Stimulated activated CD4-positive, alpha-beta T cell treated with anti-CD3 and anti-CD28 coated beads, Interleukin-1b, Interleukin-23, amount 100 ng/mL, for 48 hours (primary cell): ENCODE results near the gene RARA.
A peak's percentile ranks its signal among the peaks of the same experiment; 100 is the strongest.
"Not testable (repeated sequence)": the region's sequence is repeated elsewhere in the genome, so short reads cannot be mapped to it uniquely, and the experiment has no call there.

Experiments used
- DNase-seq: peaks from one replicate; pipeline ENCODE4 v3.0.0-alpha.2; 2020

RARA gene

DNA sequence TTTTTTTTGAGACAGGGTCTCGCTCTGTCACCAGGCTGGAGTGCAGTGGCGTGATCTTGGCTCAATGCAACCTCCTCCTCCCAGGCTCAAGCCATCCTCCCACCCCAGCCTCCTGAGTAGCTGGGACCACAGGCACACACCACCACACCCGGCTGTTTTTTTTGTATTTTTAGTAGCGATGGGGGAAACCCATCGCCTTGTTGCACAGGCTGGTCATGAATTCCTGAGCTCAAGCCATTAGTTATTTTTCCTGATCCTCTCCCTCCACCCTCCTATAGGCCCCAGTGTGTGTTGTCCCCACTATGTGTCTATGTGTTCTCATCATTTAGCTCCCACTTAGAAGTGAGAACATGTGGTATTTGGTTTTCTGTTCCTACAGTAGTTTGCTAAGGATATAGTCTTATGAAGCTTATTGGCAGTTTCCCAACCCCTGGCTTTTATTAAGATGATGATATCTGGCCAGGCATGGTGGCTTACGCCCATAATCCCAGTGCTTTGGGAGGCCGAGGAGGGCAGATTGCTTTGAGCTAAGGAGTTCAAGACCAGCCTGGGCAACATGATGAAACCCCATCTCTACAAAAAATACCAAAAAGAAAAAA, 9.7 kb upstream of the RARA start:
- DNase-seq: not testable (repeated sequence)

DNA sequence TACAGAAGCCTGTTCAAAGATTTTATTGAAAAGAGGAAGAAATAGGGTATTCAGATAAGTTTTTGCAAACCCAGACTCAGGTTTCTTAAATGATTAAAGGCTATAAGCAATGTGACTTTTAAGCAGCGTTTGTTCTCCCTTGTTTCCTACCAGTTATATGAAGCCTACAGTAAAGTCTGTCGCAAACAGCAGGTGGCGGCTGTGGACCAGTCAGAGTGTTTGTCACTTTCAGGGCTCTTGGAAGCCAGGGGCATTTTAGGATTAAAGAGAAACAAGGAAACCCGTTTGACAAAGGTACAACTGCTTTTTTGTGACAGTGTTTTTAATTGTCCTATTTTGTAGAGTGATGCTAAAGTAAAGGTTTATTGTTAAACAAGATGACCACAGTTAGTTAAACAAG, 7.7 kb upstream of the RARA start:
- no peak for DNase-seq

DNA sequence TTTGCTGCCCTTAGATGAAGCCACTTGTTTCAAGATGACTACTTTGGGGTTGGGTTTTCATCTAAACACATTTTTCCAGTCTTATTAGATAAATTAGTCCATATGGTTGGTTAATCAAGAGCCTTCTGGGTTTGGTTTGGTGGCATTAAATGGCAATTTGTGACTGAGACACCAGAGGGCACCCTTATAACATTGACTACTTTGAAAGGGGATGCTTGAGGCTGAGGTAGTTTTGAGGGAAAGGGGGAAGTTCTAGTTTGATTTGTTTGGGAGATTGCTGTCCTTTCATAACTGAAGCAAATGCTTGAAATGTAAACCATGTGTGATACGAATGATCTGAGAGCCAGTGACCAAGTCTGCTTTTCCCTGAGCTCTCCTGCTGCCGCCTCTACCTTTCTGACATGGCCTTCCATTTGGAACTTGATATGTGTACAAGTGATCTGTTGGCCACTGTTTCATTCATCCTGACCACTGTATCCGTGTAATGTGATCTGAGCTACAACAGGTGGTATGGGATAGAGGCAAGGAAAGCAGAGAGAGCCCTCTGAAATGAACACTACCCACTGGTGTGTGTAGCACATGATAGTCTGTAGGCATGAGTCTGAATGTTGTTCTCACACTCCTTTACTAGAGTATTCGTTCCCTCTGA, 5.8 kb upstream of the RARA start:
- DNase-seq: no peak

DNA sequence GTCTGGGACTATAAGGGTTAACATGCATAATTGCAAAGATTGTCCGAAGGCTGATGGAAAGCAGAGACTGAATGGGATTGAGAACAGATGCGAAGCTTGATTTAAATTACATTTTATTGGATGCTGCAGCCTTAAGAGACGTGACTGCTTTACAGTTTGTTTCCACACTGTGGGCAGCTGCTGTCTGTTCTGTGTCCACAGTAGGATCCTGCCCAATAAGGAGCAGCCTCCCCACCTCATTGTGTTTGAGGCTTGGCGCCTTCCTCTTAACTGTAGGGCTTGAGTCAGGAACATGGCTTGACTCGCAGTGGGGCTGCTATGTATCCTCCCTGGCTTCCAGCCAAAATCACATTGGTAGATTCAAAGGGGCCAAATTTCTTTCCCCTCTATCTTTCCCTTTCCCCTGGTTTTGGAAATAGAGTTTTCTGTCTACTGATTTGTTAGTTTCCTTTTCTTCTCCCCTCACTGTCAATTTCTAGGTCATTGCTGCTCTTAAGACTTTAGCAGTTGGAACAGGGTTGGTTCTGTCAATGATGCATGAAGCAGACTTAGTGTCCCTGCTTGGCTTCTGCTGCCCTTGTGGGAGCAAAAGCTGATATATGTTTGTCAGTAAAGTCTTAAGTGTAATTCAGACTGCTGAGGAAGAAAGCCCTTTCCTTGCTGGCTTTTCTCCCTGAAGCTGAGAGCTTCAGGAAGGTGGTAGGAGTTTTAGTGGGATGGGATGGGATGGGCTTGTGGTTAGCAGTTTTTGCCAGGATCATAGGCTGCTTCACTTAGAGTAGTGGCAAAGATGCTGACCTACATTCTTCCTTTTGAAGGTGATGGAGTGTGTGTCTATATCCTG, 5.0 kb upstream of the RARA start:
- DNase-seq: no peak

DNA sequence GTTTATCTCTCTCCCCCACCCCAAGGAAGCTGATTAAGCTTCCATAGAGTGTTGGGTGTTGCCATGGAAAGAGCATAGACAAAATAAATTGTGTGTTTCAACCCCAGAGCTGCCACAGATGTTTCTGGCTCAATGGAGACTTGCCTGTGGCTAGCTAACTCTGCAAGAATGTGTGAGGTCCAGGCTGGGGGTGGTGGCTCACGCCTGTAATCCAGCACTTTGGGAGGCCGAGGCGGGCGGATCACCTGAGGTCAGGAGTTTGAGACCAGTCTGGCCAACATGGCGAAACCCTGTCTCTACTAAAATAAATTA, 4.5 kb upstream of the RARA start:
- not testable (repeated sequence) for DNase-seq

DNA sequence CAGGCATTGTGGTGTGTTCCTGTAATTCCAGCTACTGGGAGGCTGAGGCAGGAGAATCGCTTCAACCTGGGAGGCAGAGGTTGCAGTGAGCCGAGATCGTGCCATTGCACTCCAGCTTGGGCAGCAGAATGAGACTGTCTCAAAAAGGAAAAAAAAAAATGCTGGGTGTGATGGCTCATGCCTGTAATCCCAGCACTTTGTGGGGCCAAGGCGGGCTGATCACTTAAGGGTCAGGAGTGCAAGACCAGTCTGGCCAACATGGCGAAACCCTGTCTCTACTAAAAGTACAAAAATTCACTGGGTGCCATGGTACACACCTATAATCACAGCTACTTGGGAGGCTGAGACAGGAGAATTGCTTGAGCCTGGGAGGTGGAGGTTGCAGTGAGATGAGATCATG, 4.1 kb upstream of the RARA start:
- DNase-seq: not testable (repeated sequence)

DNA sequence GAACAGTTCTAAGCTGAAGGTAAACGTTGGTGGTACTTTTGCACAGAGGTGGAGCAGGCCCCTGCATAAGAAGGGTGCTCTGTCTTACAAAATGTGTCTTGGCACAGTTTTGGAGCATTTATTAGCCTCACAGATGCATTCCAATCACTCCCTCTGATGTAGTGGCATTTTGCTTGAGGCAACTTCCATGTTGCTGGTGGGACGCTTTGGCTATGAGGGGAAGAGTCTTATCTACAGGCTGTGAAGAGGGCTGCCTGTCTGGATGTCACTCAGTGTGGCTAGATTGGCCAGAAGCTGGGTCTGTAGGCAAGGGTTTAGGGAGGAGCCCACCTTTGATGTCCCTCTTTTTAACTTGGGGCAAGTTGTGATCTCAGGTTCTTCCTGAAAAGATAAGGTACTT, 2.6 kb upstream of the RARA start:
- no peak for DNase-seq

DNA sequence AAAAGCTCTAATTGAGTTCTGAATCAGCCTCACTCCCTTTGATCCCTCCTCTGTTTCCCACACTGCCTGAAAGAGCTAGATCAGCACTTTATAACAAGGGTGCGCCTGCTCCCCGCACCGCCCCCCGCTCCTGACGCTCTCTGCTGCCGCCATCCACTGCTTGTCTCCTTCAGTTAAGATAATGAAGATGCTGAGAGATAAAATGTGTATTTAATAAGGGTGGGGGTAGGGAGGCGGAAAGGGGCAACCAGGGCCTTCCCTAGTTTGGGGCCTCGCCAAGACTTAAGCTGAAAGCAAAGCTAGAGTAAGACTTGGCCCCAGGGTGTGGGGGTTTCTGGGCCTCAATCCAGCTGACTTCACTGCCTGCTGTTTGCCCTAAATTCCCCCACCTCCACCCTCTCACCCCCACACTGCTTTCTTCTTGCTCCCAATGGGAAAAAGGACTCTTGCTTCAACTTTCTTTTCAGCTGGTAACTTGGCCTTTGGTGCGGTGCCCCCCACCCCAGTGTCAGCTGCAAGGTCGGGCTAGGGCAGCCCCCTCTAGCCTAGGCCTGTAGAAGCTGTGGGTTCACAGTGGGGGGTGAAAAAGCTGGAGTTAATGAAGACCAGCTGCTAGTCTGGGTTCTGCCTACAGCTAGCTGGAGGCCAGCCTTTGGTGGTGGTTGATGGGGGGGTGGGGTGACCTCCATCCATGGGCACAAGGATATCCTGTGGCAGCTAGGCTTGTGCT, 1.8 kb upstream of the RARA start:
- DNase-seq: no peak

DNA sequence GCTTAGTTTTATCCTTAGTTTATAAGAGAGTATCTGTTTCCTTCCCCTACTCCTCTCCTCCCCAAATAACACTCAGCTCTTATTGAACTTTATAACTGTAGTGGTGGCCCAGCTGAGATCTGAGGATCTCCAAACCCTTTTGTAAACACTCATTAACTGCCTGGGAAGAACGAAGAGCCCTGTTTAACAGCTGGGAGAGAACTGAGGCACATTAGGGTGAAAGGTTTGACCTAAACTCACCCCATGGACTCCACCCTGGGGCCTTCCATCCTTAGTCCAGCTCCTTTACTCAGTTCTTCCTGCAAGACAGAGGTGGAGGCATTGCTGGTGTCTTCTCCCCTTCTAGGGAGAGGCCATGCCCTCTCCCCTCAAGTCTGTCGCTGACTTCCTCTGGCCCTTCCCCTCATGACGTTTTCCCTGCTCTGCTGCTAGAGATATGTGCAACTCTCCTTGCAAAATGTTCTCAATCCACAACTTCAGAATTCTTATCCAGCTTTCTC, 1.2 kb upstream of the RARA start:
- no peak for DNase-seq

DNA sequence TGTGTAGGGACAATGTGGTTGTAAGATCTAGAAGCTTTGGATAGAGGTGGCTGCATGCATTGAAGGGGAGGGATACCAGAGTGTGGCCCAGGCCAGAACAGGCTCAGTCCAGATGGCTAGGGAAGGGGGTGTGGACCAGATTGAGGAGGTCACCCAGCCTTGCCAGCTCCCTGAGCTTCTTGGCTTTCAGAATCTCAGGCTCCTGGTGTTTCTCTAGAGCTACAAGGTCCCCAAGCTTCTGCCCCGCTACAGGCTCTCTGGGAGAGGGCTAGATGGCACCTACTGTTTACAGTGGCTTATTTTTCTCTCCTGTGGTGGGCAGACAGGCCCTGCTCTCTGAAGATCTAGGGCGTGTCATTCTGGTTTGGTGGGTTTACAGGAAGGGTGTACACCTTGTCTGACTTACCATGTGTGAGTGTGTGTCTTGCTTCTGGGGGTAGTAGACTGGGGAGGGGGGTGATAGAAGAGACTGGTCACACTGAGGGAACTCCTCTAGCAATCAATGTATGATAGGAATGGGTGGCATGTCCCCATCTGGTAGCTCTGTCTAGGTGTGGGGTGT, 1.1 kb downstream of the RARA start:
- no peak for DNase-seq

DNA sequence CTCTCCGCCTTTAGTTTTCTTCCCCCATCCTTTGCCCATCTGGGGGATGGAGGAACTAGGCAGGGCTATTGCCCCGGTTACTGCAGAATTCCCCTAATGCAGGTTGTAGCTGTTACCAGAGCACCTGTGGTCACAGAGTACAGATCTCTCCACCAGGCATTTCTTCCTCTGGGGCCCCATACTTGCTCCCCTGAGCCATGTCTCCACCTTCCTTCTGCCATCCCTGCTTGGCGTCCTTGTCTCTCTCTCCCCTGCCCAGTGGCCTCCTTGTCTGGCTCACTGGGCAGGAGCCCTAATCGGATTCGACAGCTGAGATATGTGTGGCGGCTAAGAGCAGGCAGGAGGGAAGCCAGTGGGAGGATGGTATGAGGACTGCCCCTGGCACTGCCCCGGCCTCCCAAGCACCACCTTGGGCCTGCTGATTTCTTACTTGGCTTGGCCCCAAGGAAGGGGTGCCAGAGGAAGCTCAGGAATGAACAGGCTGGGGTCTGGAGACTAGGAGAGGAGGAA, 2.0 kb downstream of the RARA start:
- DNase-seq: no peak

DNA sequence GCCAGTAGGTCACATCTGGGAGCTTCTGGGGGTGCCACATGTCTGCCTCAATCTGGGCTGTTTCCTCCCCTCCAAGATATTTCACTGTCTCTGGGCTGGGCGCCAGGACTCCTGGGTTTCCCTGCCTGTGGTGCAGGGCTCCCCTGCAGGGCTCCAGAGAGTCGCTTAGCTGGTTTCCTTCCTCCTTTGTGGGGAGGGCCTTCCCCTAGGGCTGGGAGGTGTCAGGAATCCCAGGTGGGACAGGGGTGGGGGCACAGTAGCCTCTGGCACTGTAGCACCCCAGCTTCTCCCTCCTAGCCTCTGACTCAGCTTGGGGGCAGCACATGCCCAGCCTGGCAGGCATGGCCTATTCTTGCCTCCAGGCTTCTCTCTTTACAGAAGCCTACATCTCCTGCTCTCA, 2.6 kb downstream of the RARA start:
- DNase-seq: no peak

DNA sequence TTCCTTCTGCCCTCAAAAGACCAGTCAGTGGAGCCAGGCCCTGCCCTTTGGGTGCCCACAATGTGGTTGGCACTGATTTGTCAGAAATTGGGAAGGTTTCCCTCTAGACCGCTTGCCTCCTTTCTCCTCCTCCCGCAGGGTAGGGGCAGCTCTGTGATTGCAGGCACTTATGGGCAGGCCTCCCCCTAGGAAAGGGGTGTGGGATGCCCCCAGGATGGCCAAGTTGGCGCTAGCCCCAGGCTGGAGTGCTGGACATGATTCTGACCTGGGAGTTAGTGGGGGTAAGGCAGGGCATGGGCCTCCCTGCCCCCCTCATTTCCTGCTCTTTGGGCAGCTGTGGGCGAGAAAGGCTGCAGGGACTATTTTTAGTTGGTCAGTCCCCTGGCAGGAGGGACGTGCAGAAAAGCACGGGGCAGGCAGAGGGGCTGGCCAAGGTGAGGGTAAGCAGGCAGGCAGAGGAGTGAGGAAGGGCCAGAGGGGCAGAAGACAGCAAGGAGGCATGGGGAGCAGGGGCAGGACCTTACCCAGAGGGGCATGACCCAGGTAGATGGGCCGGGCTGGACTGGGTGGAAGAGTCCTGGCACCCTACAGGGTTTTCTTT, 3.3 kb downstream of the RARA start:
- DNase-seq: no peak

DNA sequence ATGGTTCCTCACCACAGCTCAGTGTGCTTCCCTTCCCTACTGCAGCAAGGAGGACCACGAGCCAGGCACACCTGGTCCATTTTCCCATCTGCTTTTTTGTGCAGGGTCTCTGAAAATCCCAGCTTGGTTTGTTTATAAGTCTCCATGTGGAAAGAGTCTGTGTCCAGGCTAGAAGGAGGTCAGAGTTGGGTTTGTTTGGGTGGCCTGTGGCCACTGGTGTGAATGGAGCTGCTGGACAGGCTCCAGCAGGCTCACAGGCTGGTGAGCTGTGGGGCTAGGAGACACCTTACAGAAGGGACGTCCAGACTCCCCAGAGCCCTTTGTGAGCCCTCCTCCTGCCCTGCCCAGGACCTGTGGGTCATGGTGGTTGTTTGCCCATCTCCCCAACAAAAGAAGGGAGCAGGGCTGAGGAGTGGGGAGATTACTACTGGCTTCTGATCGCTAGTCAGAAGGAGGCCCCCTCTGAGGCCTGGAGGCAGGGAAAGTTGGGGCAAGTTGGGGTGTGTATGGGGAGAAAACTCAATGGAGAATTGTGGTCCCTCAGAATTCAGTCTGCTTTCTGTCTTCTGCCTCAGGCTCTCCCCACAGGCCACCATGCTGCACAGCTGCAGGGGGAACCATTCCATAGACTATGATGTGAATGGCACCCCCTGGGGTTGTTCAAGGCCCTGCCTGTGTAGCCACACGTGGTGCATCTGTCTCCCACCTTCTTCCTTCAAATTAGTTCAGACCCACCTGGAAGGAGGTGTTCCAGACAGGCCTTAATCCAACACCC, 4.1 kb downstream of the RARA start:
- DNase-seq: no peak

DNA sequence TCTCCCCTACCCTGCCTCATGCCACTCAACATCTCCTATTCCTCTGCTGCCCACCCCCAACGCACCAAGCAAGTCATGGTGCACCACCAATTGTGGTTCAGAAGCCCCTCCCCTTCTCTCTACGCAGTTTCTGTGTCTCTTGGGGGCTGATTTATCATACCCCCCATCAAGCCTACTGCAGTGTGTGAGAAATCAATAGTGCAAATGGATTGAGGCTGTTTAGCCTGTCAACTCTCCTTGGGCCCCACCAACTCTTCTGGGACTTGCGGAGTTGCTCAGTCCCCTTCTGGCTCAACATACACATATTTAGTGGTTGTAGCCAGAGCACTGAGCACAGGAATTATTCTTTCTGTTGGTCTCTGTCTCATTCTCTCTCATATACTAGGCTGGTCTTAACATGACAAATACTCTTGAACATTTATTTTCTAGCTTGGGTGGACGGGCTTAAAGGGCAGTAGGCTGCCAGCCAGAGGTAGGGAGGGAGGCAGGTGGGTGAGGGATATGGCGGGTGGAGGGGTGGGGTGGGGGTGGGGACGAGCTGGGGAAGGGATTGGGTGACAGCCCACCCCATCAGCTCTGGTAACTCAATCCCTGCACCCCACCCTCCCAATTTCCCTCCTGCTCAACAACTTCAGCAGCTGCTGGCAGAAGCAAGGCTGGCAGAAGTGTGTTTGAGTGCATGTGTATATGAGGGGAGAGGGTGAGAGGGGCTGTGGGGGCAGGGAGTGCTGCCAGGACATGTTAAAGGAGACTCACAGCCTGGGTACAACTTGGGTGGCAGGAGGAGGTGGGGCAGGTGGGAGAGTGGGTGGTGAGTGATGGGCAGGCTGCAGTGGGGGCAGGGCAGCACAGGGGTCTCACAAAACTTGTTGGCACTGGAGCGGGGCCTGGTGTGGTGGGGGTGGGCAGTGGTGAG, 4.9 kb downstream of the RARA start:
- DNase-seq: no peak

DNA sequence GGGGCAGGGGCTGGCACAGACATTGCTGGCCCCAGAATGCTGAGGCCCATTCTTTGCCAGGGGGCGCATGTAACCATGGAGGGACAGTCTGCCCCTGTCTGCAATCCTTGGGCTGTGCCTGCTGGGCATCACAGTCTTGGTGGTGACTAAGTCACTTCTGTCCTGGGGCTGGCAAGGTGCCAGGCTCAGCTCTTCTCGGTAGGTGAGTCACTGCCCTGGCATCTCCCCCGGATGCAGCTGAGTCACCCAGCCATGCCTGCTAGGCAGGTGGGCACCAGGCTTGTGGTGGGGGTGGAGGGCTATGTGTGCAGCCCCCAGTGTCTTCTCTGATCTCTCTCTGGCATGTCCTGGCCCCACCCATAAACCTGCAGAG, 5.6 kb downstream of the RARA start:
- peak; percentile 91 for DNase-seq

DNA sequence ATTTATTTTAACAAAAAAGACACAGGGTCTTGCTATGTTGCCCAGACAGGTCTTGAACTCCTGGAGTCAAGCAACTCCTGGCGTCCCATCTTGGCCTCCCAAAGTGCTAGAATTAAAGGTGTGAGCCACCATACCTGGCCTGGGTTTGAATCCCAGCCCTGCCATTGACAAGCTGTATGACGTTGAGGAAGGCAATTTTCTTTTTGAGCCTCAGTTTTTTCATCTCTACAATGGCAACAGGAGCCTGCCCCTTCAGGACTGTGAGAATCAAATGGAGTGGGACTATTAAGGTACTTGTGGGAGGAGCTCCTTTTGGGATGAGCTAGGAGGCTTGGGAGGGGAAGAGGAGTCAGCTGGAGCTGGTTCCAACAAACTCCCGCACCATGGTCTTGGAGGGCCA, 6.2 kb downstream of the RARA start:
- DNase-seq: no peak

DNA sequence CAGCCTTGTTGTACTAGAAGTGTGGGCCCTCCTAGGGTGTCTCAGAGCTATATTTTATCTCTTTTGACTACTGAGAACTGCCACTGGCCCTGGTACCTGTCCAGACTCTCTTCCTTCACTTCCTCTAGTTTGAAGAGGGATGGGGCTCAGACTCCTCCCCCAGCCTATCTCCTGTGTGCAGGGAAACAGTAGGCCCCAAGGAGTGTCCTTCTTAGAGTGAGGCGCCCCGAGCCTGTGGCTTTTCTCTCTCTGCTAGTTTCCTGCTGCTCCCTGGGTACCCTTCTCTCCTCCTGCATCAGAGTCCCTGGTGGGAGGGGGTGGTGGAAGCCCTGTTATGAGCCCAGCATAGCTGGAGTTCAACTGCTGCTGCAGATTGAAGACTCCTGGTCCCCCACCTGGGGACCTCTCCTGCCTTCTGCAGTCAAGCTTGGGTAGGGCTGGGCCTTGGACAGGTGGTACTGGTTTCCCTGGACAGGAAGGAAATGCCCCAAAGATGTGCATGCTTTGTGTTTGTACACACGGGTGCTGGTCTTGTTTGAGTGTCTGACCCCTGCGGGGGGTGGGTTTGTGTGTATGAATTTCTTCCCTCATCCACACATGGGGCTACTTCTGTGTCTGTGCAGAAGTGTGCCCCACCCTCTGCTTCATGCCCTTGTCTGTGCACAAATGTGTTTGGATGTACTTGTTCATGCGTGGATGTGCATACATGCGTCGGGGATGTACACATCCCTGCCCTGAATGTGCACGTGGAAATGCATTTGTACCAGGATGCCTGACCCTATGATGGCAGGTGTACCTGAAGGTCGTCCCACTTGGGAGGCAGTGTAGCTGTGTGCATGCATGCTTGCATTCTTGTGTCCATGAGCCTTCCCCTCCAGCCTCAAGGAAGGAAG, 6.9 kb downstream of the RARA start:
- DNase-seq: no peak

DNA sequence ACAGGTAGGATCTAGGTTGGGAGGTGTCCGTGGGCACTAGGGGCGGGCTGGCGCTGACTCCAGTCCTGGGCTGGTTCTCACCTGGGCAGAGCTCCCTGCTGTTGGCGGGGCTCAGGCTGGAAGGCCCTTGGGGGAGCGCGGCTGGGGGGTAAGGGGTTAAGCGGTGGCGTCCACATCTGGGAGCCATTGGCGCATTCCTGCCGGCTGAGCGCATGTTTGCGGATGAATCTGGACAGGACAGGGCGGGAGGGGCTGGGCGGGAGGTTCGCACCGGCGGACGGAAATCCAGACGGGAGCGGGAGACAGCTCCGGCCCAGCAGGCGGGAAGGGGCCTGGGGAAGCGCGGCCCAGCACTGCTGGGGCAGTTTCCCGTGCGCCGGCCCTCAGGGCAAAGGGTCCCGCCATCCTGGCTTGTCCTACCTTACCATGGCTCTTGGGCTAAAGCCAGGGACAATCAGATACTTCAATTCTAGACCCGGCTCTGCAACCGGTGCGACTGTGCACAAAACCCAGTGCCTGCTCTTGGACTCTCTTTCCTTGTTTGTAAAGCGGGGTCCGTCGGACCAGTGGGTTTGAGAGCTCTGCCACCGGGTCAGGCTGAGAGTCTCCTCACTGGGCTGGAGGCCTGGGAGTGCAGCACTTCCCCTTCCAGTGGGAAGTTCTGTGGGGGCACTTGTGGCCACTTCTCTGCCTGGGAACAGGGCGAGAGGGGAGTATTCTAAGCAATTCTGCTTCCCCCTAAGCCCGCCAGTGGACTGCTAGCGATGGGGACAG, 7.8 kb downstream of the RARA start:
- DNase-seq: no peak
